Natural killer cell (primary cell): Measurements from ENCODE around the gene WWTR1. TPM values are rescaled to one million over a fixed set of nuclear protein-coding genes. Genes with fewer than 3 reads are reported as not detected.

ENCODE experiments used
- ATAC-seq, 3 donors: fragments of 150-1000 bp in 2 of 3; fragments of 200-7000 bp in 1 of 3; cut with Tn5 transposase; 1 replicate in 1 of 3; 2 replicates in 2 of 3; pipeline ENCODE4 v1.10.0; 2021; ENCODE audit warnings: mild to moderate bottlenecking in 2 of 3, moderate library complexity in 2 of 3
- DNase-seq, 2 donors: peaks; one replicate each; pipeline versions ENCODE4 v3.0.0 to v3.0.0-alpha.2; 2013 to 2021; ENCODE audit warnings: mixed read lengths in 1 of 2
- H3K27ac ChIP-seq: one replicate; pipeline ENCODE4 v1.5.1; 2013; ENCODE audit warnings: mild to moderate bottlenecking, low read length
- H3K27me3 ChIP-seq: one replicate; pipeline ENCODE4 v1.6.1; 2013; ENCODE audit warnings: low read length; ENCODE audit not compliant: control insufficient read depth, insufficient read depth
- H3K36me3 ChIP-seq: one replicate; pipeline ENCODE4 v1.6.1; 2013; ENCODE audit warnings: low read length; ENCODE audit not compliant: control insufficient read depth, insufficient read depth
- H3K4me1 ChIP-seq: one replicate; pipeline ENCODE4 v1.6.1; 2013; ENCODE audit warnings: low read length; ENCODE audit not compliant: control insufficient read depth, insufficient read depth
- H3K4me3 ChIP-seq: one replicate; pipeline ENCODE4 v1.5.1; 2013; ENCODE audit warnings: low read length
- H3K9me3 ChIP-seq: one replicate; pipeline ENCODE4 v1.6.1; 2013; ENCODE audit warnings: low read length; ENCODE audit not compliant: control insufficient read depth, insufficient read depth
- H3K27ac Mint-ChIP-seq, 2 donors: one replicate each; pipeline ENCODE4 v1.8.0; 2022; ENCODE audit warnings: mild to moderate bottlenecking in 2 of 2, mixed read lengths in 2 of 2, moderate library complexity in 1 of 2
- H3K27me3 Mint-ChIP-seq, 2 donors: one replicate each; pipeline ENCODE4 v1.8.0; 2022; ENCODE audit warnings: low read depth in 2 of 2, mixed read lengths in 2 of 2
- H3K36me3 Mint-ChIP-seq: one replicate; pipeline ENCODE4 v1.8.0; 2022; ENCODE audit warnings: mixed read lengths
- H3K4me1 Mint-ChIP-seq, 2 donors: one replicate each; pipeline ENCODE4 v1.8.0; 2022; ENCODE audit warnings: mixed read lengths in 2 of 2
- H3K4me3 Mint-ChIP-seq: one replicate; pipeline ENCODE4 v1.8.0; 2022; ENCODE audit warnings: mild to moderate bottlenecking, moderate library complexity, mixed read lengths
- H3K9me3 Mint-ChIP-seq, 2 donors: one replicate each; pipeline ENCODE4 v1.8.0; 2022; ENCODE audit warnings: mixed read lengths in 2 of 2
- CTCF ChIP-seq: fragments of 200-600 bp; IDR thresholded peaks from one replicate; pipeline ENCODE4 v1.8.0; 2022; ENCODE audit warnings: antibody characterized with exemption
- WGBS: methylation state at CpG from one replicate; pipeline ENCODE4 v1.1.7; 2013; ENCODE audit warnings: missing lambda C conversion rate; ENCODE audit not compliant: insufficient coverage; 5-methylcytosine and 5-hydroxymethylcytosine counted together
- intact Hi-C: fragments of 100-400 bp; cut with micrococcal nuclease; formaldehyde crosslinking; loops from one replicate; pipeline ENCODE4 v1.14.2; 2022
- total RNA-seq, 4 donors: library from RNA; stranded (reverse); fragments of 120-200 nt in 1 of 4; gene quantifications; one replicate each; pipeline versions ENCODE4 v1.2.3 to v1.2.4, GENCODE V29; 2013 to 2022

WWTR1 gene
- total RNA-seq, 3 donors from 2014 or later (not counting 1 experiment from before 2014, with no cell fraction given): 0.72 to 1.1 (median 0.73) TPM

GRCh38 chr3:149618151-149619123 lies 39.4 kb downstream of the WWTR1 start:
- Mint-ChIP-seq H3K4me1 (peaks cover 0 to 5% of the 10 kb centered on the region in 2 donors), H3K27ac (no peak overlapping the region), H3K27me3 (peaks cover 13 to 23% of the 10 kb centered on the region in 2 donors), H3K9me3 (no peaks in the 10 kb centered on the region), H3K4me3 (no peak overlapping the region), H3K36me3 (no peaks in the 10 kb centered on the region)
- Histone ChIP-seq H3K4me1 (no peaks in the 10 kb centered on the region), H3K36me3 (no peaks in the 10 kb centered on the region), H3K9me3 (no peaks in the 10 kb centered on the region), H3K4me3 (no peak overlapping the region), H3K27me3 (no peaks in the 10 kb centered on the region), H3K27ac (no peak overlapping the region)
- DNase-seq (no peak), ATAC-seq (no peak)
- intact Hi-C loops: no loop called here
- WGBS: 91% methylated on average over 14 of the region's 15 CpGs
- TF ChIP-seq CTCF: no peak

GRCh38 chr3:149615731-149616221 lies 42.0 kb downstream of the WWTR1 start:
- intact Hi-C loops: no loop called here
- WGBS: 85% methylated on average over 6 of the region's 6 CpGs
- Histone ChIP-seq H3K27ac (no peak overlapping the region), H3K36me3 (no peaks in the 10 kb centered on the region), H3K9me3 (no peaks in the 10 kb centered on the region), H3K4me3 (no peak overlapping the region), H3K27me3 (no peaks in the 10 kb centered on the region), H3K4me1 (no peaks in the 10 kb centered on the region)
- Mint-ChIP-seq H3K4me3 (no peak overlapping the region), H3K36me3 (no peaks in the 10 kb centered on the region), H3K9me3 (no peaks in the 10 kb centered on the region), H3K27ac (no peak overlapping the region), H3K27me3 (peaks cover 8 to 32% of the 10 kb centered on the region in 2 donors), H3K4me1 (no peaks in the 10 kb centered on the region)
- ATAC-seq (no peak), DNase-seq (no peak)
- no peak for TF ChIP-seq CTCF

- Histone ChIP-seq H3K27me3 (no peaks in the 10 kb centered on the region), H3K27ac (no peak overlapping the region), H3K9me3 (no peaks in the 10 kb centered on the region), H3K4me3 (no peak overlapping the region), H3K36me3 (no peaks in the 10 kb centered on the region), H3K4me1 (no peaks in the 10 kb centered on the region)
- Mint-ChIP-seq H3K36me3 (no peaks in the 10 kb centered on the region), H3K27me3 (peaks cover 7 to 25% of the 10 kb centered on the region in 2 donors), H3K27ac (no peak overlapping the region), H3K4me3 (no peak overlapping the region), H3K9me3 (no peaks in the 10 kb centered on the region), H3K4me1 (no peaks in the 10 kb centered on the region)
- DNase-seq: no peak
- intact Hi-C loops: no loop called here
- WGBS: 87% methylated on average over 2 of the region's 2 CpGs
- no peak for ATAC-seq
- no peak for TF ChIP-seq CTCF
Measured at GRCh38 chr3:149613988-149614387, 43.8 kb downstream of the WWTR1 start.
